DOHH2 (cell line): Measurements from ENCODE around the gene FYCO1.

ENCODE experiments used
- H3F3A ChIP-seq: fragments of 200-600 bp; sonication (generic), shearing (Covaris generic); 2 replicates; pipeline ENCODE4 v1.6.0; 2016; ENCODE audit warnings: antibody characterized with exemption, mild to moderate bottlenecking; ENCODE audit not compliant: control insufficient read depth, insufficient read depth
- H3K27ac ChIP-seq: fragments of 200-600 bp; sonication (generic); 2 replicates; pipeline ENCODE4 v1.5.1; 2014; ENCODE audit warnings: low read depth, mild to moderate bottlenecking, low read length, moderate library complexity
- H3K27me3 ChIP-seq: fragments of 200-600 bp; sonication (generic); 2 replicates; pipeline ENCODE4 v1.6.1; 2014; ENCODE audit warnings: mild to moderate bottlenecking, low read length, mixed read lengths; ENCODE audit not compliant: control insufficient read depth
- H3K36me3 ChIP-seq: fragments of 200-600 bp; sonication (generic); 2 replicates; pipeline ENCODE4 v1.6.1; 2014; ENCODE audit warnings: mild to moderate bottlenecking, low read length, moderate library complexity, mixed read lengths; ENCODE audit not compliant: control insufficient read depth
- H3K4me1 ChIP-seq: fragments of 200-600 bp; sonication (generic); 2 replicates; pipeline ENCODE4 v1.6.1; 2014; ENCODE audit warnings: mild to moderate bottlenecking, low read length, mixed read lengths; ENCODE audit not compliant: control insufficient read depth
- H3K4me2 ChIP-seq: fragments of 200-600 bp; sonication (generic); 2 replicates; pipeline ENCODE4 v1.6.0; 2014; ENCODE audit warnings: mild to moderate bottlenecking, low read length, moderate library complexity
- H3K4me3 ChIP-seq: fragments of 200-600 bp; sonication (generic); 2 replicates; pipeline ENCODE4 v1.5.1; 2014; ENCODE audit warnings: mild to moderate bottlenecking, low read length, mixed read lengths
- H3K79me2 ChIP-seq: fragments of 200-600 bp; sonication (generic); 2 replicates; pipeline ENCODE4 v1.6.1; 2014; ENCODE audit warnings: mild to moderate bottlenecking, low read length, mixed read lengths; ENCODE audit not compliant: control insufficient read depth
- H3K9me2 ChIP-seq: fragments of 200-600 bp; sonication (generic); replicated peaks from 2 replicates; pipeline ENCODE4 v1.6.1; 2014; ENCODE audit warnings: mild to moderate bottlenecking, low read length, mixed read lengths; ENCODE audit not compliant: control insufficient read depth
- H3K9me3 ChIP-seq: fragments of 200-600 bp; sonication (generic); 2 replicates; pipeline ENCODE4 v1.6.1; 2014; ENCODE audit warnings: antibody characterized with exemption, low read length, mixed read lengths; ENCODE audit not compliant: control insufficient read depth, insufficient read depth
- H4K20me1 ChIP-seq: fragments of 200-600 bp; sonication (generic); 2 replicates; pipeline ENCODE4 v1.6.0; 2014; ENCODE audit warnings: low read depth, mild to moderate bottlenecking, antibody characterized with exemption, low read length, moderate library complexity; ENCODE audit not compliant: control insufficient read depth, insufficient read depth
- CTCF ChIP-seq: fragments of 200-600 bp; sonication (generic); IDR thresholded peaks from one replicate; pipeline ENCODE4 v1.5.1; 2014; ENCODE audit warnings: antibody characterized with exemption, mild to moderate bottlenecking, low read depth, low read length; ENCODE audit not compliant: poor library complexity, severe bottlenecking
- EZH2phosphoT487 ChIP-seq: fragments of 200-600 bp; sonication (generic); IDR thresholded peaks from 2 replicates; pipeline ENCODE4 v1.6.1; 2017; ENCODE audit warnings: borderline replicate concordance, mild to moderate bottlenecking, antibody characterized with exemption, low read length, moderate library complexity, mixed read lengths

Gene FYCO1

GRCh38 chr3:46017720-46018119 lies 22.1 kb upstream of the FYCO1 start:
- Histone ChIP-seq H3K79me2 (no peaks in the 10 kb centered on the region), H3K4me3 (no peak overlapping the region), H3K4me2 (no peak overlapping the region), H3K36me3 (no peaks in the 10 kb centered on the region), H4K20me1 (no peaks in the 10 kb centered on the region), H3K27ac (no peak overlapping the region), H3K4me1 (no peaks in the 10 kb centered on the region), H3K9me3 (no peaks in the 10 kb centered on the region), H3K27me3 (no peaks in the 10 kb centered on the region), H3F3A (no peaks in the 10 kb centered on the region), H3K9me2 (no peaks in the 10 kb centered on the region)
- TF ChIP-seq CTCF (no peak), EZH2phosphoT487 (no peak)

GRCh38 chr3:46013316-46014094 lies 17.9 kb upstream of the FYCO1 start:
- no peaks in the 10 kb centered on the region for H3K4me1 ChIP-seq
- no peaks in the 10 kb centered on the region for H3K9me3 ChIP-seq

GRCh38 chr3:46012246-46012645 lies 16.6 kb upstream of the FYCO1 start:
- Histone ChIP-seq H3K27me3 (peaks cover 5% of the 10 kb centered on the region; the same call in 1 of the 2 replicates), H3K4me2 (no peak overlapping the region), H3K4me1 (no peaks in the 10 kb centered on the region), H3K79me2 (no peaks in the 10 kb centered on the region), H3K36me3 (no peaks in the 10 kb centered on the region), H3K4me3 (no peak overlapping the region), H3K9me3 (no peaks in the 10 kb centered on the region), H3K27ac (no peak overlapping the region), H3K9me2 (no peaks in the 10 kb centered on the region), H4K20me1 (no peaks in the 10 kb centered on the region), H3F3A (no peaks in the 10 kb centered on the region)
- TF ChIP-seq EZH2phosphoT487 (no peak), CTCF (no peak)

More at GRCh38 chr3:46013316-46014094, 17.9 kb upstream of the FYCO1 start:
- Histone ChIP-seq H3K4me3 (no peak overlapping the region), H3K36me3 (no peaks in the 10 kb centered on the region), H3K4me2 (no peak overlapping the region), H3F3A (no peaks in the 10 kb centered on the region), H4K20me1 (no peaks in the 10 kb centered on the region), H3K9me2 (no peaks in the 10 kb centered on the region), H3K27me3 (peaks cover 5% of the 10 kb centered on the region; the same call in 1 of the 2 replicates), H3K79me2 (no peaks in the 10 kb centered on the region), H3K27ac (no peak overlapping the region)
- TF ChIP-seq CTCF (no peak), EZH2phosphoT487 (no peak)
